Measurements from ENCODE around the gene BCAT1.
"Not testable (repeated sequence)": the region's sequence is repeated elsewhere in the genome, so short reads cannot be mapped to it uniquely, and the experiment has no call there.

Gene BCAT1

DNA sequence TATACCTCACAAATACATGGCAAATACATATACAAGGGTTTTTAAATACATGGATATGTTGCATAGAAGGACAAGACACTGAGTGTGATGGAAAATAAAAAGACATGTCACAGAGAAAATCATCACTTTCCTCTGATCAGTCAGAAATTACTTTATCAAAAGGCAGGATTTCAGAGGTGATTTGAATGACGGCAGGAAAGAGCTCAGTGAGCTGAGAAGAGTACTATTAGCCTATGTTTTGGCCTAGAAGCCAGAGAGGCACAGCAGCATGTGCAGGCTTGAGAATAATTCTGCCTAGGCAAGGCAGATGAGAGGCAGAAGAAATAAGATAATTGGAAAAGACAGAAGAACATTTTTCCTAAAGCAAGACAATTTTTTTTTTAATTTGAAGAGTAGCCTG is 94.9 kb downstream of the BCAT1 start:
- Mint-ChIP-seq H3K27ac (no peak overlapping the region), H3K4me1 (no peaks in the 10 kb centered on the region), H3K4me3 (no peak overlapping the region), H3K9me3 (no peaks in the 10 kb centered on the region), H3K27me3 (no peaks in the 10 kb centered on the region), H3K36me3 (no peaks in the 10 kb centered on the region)
- no peak for DNase-seq
- CTCF ChIA-PET = interaction anchor here (0.8 to 1.5 kb wide), 5 partner anchors 47 to 301 kb away, joined by 3 to 4 read pairs (median 4); no protein-coding TSS in a partner anchor

DNA sequence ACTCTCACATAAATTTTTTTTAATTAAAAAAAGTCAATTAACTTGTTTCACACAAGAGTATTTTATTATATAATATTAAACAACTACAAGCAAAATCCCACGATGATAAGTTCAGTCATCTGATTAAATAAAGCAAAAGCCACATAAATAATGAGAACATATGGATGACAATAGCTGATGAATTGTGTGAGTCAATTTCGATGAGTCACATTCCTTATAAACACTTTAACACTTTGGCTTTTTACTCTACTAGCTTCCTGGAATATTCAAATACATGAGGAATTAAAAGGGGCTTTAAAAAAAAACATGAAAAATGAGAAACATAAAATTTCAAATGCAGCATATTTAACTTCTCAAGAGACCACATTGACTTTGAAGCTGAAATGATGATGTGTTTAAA is 95.3 kb downstream of the BCAT1 start:
- H3K36me3 Mint-ChIP-seq = no peaks in the 10 kb centered on the region
- no peaks in the 10 kb centered on the region for H3K27me3 Mint-ChIP-seq
- DNase-seq = no peak
- no peaks in the 10 kb centered on the region for H3K9me3 Mint-ChIP-seq
- H3K4me1 Mint-ChIP-seq = no peaks in the 10 kb centered on the region
- no peak overlapping the region for H3K4me3 Mint-ChIP-seq
- CTCF ChIA-PET = interaction anchor here (0.7 to 3.6 kb wide), 8 partner anchors 15 to 302 kb away, joined by 3 to 17 read pairs (median 4); no protein-coding TSS in a partner anchor
- no peak overlapping the region for H3K27ac Mint-ChIP-seq

DNA sequence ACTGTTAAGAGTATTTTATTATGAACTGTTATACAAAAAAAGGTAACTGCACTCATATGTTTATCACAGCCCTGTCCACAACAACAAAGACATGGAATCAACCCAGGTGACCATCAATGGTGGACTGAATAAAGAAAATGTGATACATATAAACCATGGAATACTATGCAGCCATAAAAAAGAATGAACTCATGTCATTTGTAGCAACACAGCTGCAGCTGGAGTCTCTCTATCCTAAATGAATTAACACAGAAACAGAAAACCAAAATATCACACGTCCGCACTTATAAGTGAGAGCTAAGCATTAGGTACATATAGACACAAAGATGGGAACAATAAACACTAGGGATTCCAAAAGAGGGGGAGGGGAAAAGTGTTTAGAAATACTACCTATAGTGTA is 95.8 kb downstream of the BCAT1 start:
- H3K27ac Mint-ChIP-seq = no peak overlapping the region
- H3K9me3 Mint-ChIP-seq = no peaks in the 10 kb centered on the region
- H3K4me1 Mint-ChIP-seq = no peaks in the 10 kb centered on the region
- no peak for DNase-seq
- no peaks in the 10 kb centered on the region for H3K27me3 Mint-ChIP-seq
- H3K36me3 Mint-ChIP-seq = no peaks in the 10 kb centered on the region
- CTCF ChIA-PET = interaction anchor here (0.7 to 3.6 kb wide), 10 partner anchors 14 to 302 kb away, joined by 3 to 17 read pairs (median 4); no protein-coding TSS in a partner anchor
- no peak overlapping the region for H3K4me3 Mint-ChIP-seq

DNA sequence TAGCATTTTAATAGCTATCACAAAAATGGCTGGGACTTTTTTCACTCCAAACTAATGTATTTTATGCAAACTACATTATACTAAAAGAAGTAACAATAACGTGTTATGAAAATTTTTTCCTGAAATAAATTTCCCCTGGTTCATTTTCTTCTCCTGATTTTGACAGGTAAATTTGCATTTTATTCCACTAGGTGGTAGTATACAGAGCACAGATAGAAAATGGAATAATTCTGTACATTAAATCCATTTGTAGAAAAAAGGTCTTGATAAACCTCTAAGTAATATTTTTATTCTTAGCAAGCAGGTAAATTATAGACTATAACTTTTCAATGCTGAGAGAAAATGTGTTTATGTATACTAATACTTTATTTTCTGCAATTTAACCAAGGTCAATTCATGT is 96.5 kb downstream of the BCAT1 start:
- CTCF ChIA-PET = interaction anchor here (0.7 to 3.6 kb wide), 6 partner anchors 9 to 267 kb away, joined by 3 to 17 read pairs (median 4); no protein-coding TSS in a partner anchor
- no peak for DNase-seq
- H3K36me3 Mint-ChIP-seq = no peaks in the 10 kb centered on the region
- H3K4me1 Mint-ChIP-seq = no peaks in the 10 kb centered on the region
- H3K27ac Mint-ChIP-seq = no peak overlapping the region
- no peaks in the 10 kb centered on the region for H3K9me3 Mint-ChIP-seq
- no peaks in the 10 kb centered on the region for H3K27me3 Mint-ChIP-seq
- no peak overlapping the region for H3K4me3 Mint-ChIP-seq

DNA sequence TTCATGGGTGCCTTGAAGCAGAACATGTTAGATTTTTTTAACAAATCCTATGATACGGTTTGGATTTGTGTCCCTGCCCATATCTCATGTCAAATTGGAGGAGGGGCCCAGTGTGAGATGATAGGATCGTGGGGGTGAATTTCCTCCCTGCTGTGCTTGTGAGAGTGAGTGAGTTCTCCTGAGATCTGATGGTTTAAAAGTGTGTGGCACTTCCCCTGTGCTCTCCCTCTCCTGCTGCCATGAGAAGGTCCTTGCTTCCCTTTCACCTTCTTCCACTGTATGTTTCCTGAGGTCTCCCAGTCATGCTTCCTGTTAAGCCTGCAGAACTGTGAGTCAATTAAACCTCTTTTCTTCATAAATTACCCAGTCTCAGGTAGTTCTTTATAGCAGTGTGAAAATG is 97.0 kb downstream of the BCAT1 start:
- H3K36me3 Mint-ChIP-seq, H3K27me3 Mint-ChIP-seq, H3K9me3 Mint-ChIP-seq, H3K27ac Mint-ChIP-seq, H3K4me3 Mint-ChIP-seq, H3K4me1 Mint-ChIP-seq, DNase-seq: not testable (repeated sequence)
- CTCF ChIA-PET = interaction anchor here (0.7 to 3.6 kb wide), 7 partner anchors 10 to 268 kb away, joined by 3 to 17 read pairs (median 3); no protein-coding TSS in a partner anchor

DNA sequence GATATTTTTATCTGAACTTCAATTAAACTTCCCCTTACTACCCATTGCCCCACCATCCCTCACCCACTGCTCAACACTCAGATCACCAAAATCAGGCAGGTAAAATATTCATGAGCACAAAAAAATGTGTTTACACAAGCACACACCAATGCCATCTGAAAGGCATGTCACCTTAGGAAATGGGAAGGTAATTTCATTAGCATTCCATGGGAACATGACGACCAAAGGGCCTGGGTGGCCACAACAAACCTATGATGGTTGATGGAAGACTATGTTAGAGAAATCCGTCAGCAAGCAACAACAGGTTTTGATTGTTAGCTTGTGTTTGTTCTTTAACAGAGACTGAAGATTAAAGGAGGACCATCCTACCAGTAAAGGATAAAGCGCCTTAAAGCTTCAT is 97.6 kb downstream of the BCAT1 start:
- DNase-seq = no peak
- H3K27ac Mint-ChIP-seq = no peak overlapping the region
- no peaks in the 10 kb centered on the region for H3K9me3 Mint-ChIP-seq
- H3K36me3 Mint-ChIP-seq = no peaks in the 10 kb centered on the region
- no peak overlapping the region for H3K4me3 Mint-ChIP-seq
- no peaks in the 10 kb centered on the region for H3K27me3 Mint-ChIP-seq
- peaks cover 4% of the 10 kb centered on the region for H3K4me1 Mint-ChIP-seq
- CTCF ChIA-PET = interaction anchor here (1.2 to 3.6 kb wide), 3 partner anchors 9 to 12 kb away, joined by 3 to 17 read pairs (median 3); no protein-coding TSS in a partner anchor

DNA sequence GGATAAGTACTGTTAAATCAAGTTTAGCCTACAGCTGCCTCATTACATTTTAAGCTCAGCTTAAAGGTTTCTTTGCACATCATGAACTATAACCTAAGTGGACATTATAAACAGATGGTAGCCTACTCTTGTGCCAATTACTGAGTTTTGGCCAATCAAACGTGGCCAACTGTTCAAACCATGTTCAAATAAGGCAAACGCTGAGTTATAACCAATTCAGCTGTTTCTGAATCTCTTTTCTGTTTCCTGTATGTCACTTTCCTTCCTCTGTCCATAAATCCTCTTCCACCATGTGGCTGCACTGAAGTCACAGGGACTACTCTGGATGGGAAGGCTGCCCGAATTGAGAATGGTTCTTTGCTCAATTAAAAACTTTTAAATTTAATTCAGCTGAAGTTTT is 98.4 kb downstream of the BCAT1 start:
- Mint-ChIP-seq H3K27me3 (no peaks in the 10 kb centered on the region), H3K4me1 (peaks cover 6% of the 10 kb centered on the region), H3K9me3 (no peaks in the 10 kb centered on the region), H3K27ac (no peak overlapping the region), H3K36me3 (no peaks in the 10 kb centered on the region), H3K4me3 (no peak overlapping the region)
- CTCF ChIA-PET = interaction anchor here (1.5 to 3.6 kb wide), 2 partner anchors 8 to 12 kb away, joined by 3 to 17 read pairs; no protein-coding TSS in a partner anchor
- no peak for DNase-seq

DNA sequence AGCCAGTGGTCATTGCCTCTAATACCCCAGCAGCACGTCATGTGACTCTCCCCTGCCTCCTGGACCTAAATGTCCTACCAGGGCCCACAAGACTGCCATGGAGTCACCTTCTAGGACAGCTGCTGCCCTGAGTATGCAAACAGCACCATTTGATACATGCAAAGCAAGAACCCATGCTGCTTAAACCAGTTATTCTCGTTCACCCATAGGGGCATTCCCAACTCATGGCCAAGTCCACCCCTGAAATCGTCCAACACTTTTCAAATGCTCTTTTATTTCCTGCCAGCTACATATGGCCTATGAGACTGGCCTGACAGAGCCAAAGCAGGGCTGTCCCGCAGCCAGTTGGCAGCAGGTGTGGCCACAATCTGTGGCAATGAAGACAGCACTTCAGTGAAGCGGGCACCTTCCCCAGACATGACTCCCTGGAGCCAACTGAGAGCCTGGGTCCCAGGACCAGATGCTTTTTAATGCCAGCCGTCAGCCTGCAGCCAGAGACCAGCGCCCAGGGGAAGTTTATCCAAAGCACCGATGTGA is 99.9 kb downstream of the BCAT1 start:
- Mint-ChIP-seq H3K4me1 (peaks cover 6% of the 10 kb centered on the region), H3K27ac (no peak overlapping the region), H3K9me3 (no peaks in the 10 kb centered on the region), H3K36me3 (no peaks in the 10 kb centered on the region), H3K4me3 (no peak overlapping the region), H3K27me3 (no peaks in the 10 kb centered on the region)
- DNase-seq = no peak
- CTCF ChIA-PET = no interaction called here

DNA sequence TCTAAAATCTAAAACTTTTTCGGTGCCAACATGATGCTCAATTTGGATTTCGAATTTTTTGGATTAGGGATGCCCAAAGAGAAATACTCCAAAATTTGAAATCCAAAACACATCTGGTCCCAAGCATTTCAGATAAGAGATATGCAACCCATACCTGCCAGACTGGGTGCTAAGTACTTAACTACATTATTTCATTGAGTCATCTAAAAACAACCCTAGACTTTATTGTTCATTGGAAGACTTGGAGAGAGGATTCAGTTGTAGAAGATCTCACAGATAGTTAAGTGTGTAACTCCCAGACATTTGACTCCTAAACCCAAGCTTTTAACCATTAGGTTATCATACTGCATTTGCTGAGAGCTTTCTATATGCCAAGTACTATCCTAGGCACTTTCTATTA is 102.2 kb downstream of the BCAT1 start:
- Mint-ChIP-seq H3K27ac (no peak overlapping the region), H3K4me1 (peaks cover 6% of the 10 kb centered on the region), H3K27me3 (no peaks in the 10 kb centered on the region), H3K4me3 (no peak overlapping the region), H3K36me3 (no peaks in the 10 kb centered on the region), H3K9me3 (no peaks in the 10 kb centered on the region)
- CTCF ChIA-PET = no interaction called here
- DNase-seq = no peak

DNA sequence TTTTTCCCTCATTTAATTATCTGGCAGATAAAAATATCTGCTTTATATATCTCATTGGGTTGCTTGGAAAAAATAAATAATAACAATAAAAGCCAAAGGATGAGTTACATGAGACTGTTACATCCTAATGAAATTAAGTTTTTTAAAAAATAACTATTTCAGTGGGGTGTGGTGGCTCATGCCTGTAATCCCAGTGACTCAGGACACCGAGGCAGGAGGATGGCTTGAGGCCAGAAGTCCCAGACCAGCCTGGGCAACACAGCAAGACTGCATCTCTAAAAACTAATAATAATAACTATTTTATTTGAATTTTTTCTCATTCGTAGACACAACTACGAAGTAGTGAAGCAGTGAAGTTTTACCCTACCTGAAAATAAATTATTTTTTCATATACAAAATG is 103.3 kb downstream of the BCAT1 start:
- no peak for DNase-seq
- Mint-ChIP-seq H3K9me3 (no peaks in the 10 kb centered on the region), H3K4me1 (peaks cover 6% of the 10 kb centered on the region), H3K4me3 (no peak overlapping the region), H3K27me3 (no peaks in the 10 kb centered on the region), H3K36me3 (no peaks in the 10 kb centered on the region), H3K27ac (no peak overlapping the region)
- CTCF ChIA-PET = no interaction called here

DNA sequence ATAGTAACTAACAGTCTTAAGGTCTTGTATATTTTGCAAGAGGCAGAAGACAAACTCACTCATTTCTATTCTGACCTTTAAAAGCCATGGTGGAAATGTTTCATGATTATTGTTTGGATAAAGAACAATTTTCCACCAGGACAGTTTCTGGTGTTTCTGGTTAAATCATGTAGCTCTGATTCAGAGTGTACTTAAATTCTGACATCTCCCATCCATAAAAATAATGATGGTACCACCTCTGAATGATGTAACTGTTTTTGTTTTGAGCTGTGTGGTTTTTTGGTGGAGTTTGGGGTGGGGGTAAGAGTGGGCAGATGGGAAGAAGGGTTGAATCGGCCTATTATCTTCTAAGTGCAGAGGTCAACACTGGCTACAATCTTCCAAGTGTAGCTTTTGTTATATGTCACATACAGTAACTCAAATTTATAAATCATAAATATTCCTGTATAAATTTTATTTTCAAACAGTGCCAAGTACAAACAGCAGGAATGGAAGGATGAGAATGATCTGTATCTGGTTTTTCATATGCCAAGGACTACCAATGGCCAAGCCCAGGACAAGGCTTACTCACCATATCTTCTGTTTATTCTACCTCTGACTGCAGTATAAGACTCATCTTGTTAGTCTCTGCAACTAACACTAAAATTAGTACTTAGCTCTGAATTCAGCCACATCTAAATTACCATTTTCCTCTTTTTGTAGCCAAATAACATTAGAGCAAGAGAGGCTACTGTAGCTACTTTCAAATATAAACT is 108.7 kb downstream of the BCAT1 start:
- CTCF ChIA-PET = interaction anchor here (3.6 kb wide), 1 partner anchor 12 kb away, joined by 17 read pairs; no protein-coding TSS in a partner anchor
- H3K27me3 Mint-ChIP-seq = no peaks in the 10 kb centered on the region
- no peak overlapping the region for H3K4me3 Mint-ChIP-seq
- no peaks in the 10 kb centered on the region for H3K36me3 Mint-ChIP-seq
- peaks cover 25% of the 10 kb centered on the region for H3K4me1 Mint-ChIP-seq
- H3K27ac Mint-ChIP-seq = no peak overlapping the region
- no peak for DNase-seq
- H3K9me3 Mint-ChIP-seq = no peaks in the 10 kb centered on the region

DNA sequence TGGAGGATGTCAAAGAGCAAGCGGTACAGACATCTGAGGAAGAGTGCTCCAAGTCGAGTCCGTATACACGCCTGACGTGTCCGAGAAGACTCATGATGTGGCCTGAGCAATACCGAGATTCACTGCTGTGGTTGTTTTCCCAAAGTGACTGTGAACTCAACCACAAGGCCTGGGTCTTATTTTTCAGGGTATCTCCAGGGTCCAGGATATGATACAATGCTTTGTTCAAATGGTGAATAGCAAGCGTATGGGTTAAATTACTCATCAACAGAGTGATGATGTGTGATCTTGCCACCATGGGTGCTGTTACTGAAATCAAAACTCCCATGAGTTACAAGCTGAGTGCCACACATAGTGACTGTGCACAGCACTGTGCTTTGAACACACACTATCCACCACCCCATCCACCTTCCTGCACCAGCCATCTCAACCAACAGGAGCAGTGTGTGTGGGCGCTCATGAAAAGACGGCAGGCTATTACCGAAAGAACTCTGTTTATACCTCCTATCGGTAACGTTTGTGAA is 109.6 kb downstream of the BCAT1 start:
- Mint-ChIP-seq H3K27ac (no peak overlapping the region), H3K4me3 (peak overlapping the region; percentile 13), H3K27me3 (no peaks in the 10 kb centered on the region), H3K4me1 (peaks cover 25% of the 10 kb centered on the region), H3K9me3 (no peaks in the 10 kb centered on the region), H3K36me3 (no peaks in the 10 kb centered on the region)
- DNase-seq = peak; percentile 45
- CTCF ChIA-PET = interaction anchor here (1.1 to 3.6 kb wide), 3 partner anchors 12 to 134 kb away, joined by 3 to 17 read pairs (median 3); partner anchors contain the start of gene BCAT1

DNA sequence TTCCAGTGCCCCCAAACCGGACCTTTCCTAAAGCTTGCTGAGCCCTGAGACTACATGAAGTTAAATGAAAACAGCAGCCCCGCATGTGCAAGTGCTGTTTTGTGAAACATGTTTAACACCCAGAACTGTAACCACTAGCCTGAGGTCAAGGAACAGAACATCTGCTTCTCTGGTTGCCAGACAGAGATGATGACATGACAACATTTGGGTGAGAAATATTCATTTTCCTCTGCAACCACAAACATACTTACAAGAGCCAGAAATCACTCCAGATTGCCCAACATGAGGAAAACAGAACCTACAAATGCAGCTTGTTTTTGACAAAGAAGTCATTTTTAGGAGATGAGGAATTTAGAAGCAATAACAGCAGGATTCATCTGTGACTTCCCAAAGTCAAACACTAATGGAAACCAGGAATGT is 110.4 kb downstream of the BCAT1 start:
- no peak for DNase-seq
- H3K27me3 Mint-ChIP-seq = no peaks in the 10 kb centered on the region
- H3K36me3 Mint-ChIP-seq = no peaks in the 10 kb centered on the region
- no peak overlapping the region for H3K27ac Mint-ChIP-seq
- peaks cover 25% of the 10 kb centered on the region for H3K4me1 Mint-ChIP-seq
- CTCF ChIA-PET = interaction anchor here (0.9 to 3.6 kb wide), 5 partner anchors 13 to 133 kb away, joined by 3 to 17 read pairs (median 3); partner anchors contain the start of gene BCAT1
- H3K9me3 Mint-ChIP-seq = no peaks in the 10 kb centered on the region
- no peak overlapping the region for H3K4me3 Mint-ChIP-seq

DNA sequence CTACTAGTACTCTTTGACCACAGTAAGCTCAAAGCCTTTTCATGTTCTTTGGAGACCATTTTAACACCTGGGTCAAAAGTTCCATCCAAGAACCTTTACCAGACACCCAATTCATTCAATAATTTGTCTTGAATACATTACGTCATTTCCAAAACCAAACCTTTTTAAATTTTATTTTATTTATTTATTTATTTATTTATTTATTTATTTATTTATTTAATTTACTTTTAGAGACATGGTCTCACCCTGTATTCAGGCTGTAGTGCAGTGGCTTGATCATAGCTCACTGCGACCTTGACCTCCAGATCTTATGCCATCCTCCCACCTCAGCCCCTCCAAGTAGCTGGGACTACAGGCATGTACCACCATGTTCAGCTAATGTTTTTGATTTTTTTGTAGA is 113.5 kb downstream of the BCAT1 start:
- Mint-ChIP-seq H3K4me3 (no peak overlapping the region), H3K27me3 (no peaks in the 10 kb centered on the region), H3K9me3 (no peaks in the 10 kb centered on the region), H3K4me1 (peaks cover 25% of the 10 kb centered on the region), H3K27ac (no peak overlapping the region), H3K36me3 (no peaks in the 10 kb centered on the region)
- DNase-seq = no peak
- CTCF ChIA-PET = interaction anchor here (0.7 to 1.2 kb wide), 3 partner anchors 51 to 265 kb away, joined by 3 to 6 read pairs (median 3); no protein-coding TSS in a partner anchor

Data from activated naive CD4-positive, alpha-beta T cell treated with anti-CD3 and anti-CD28 coated beads, Interleukin-2, amount 10 ng/mL, durations not matched to agents 7 days and 5 days (primary cell).